Measurements from ENCODE around the gene RWDD2A. TPM values are rescaled to one million over a fixed set of nuclear protein-coding genes. Genes with fewer than 3 reads are reported as not detected.

The RWDD2A gene
- total RNA-seq, 1 donor from 2014 or later: 4.4 TPM

DNA sequence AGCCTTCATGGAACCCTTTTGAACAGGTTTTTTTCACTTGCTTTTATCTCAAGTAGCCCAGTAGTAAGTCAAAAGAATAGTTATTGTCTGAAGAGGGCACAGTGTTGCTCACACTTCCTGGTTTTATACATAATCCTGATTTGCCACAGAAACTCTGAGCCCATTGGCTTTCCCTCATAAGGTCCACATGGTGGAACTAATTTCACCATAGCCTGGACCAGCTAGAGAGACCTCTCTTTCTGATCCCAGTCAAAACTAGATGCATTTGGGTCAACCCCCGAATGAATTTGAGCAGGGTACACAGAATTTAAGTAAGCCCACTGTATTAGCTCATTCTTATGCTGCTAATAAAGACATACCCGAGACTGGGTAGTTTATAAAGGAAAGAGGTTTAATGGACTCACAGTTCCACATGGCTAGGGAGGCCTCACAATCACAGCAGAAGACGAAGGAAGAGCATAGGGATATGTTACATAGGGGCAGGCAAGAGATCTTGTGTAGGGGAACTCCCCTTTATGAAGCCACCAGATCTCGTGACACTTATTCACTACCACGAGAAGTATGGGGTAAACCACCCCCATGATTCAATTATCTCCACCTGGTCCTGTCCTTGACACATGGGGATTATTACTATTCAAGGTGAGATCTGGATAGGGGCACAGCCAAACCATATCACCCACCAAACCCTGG is 6.2 kb downstream of the RWDD2A start:
- DNase-seq: peak; percentile 64

DNA sequence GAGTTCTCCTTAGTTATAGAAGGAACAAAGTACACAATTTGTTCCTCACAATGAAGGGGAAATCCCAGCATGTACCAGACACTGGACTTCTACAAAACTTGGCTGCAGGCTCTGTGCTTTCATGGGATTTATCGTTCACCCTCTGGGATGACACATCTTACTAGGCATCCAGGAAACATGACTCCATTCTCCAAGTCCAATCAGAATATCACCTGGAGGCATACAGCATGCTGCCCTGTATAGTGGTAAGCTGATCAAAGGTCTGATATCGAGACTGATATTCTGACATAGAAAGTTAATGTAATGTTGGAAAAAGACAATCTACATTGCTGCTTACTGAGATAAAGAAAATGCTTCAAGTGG is 6.7 kb downstream of the RWDD2A start:
- DNase-seq: peak; percentile 81

DNA sequence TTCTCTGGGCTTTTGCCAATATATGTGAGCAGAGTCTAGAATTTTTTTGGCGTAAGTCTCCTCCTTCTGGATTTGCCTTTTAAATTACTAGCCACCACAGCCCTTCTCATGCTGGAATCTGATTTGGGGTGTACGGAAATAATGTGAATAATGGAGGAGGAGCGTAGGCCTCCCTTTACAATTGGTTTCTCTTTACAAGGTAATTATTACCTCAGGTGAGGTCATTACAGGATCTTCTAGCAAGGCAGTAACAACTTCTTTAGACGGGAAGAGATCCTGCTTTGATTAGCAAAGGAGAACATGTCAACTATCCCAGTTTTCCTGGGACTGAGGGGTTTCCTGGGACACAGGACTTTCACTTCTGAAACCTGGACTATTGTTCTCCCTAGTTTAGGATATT is 8.9 kb downstream of the RWDD2A start:
- no peak for DNase-seq

DNA sequence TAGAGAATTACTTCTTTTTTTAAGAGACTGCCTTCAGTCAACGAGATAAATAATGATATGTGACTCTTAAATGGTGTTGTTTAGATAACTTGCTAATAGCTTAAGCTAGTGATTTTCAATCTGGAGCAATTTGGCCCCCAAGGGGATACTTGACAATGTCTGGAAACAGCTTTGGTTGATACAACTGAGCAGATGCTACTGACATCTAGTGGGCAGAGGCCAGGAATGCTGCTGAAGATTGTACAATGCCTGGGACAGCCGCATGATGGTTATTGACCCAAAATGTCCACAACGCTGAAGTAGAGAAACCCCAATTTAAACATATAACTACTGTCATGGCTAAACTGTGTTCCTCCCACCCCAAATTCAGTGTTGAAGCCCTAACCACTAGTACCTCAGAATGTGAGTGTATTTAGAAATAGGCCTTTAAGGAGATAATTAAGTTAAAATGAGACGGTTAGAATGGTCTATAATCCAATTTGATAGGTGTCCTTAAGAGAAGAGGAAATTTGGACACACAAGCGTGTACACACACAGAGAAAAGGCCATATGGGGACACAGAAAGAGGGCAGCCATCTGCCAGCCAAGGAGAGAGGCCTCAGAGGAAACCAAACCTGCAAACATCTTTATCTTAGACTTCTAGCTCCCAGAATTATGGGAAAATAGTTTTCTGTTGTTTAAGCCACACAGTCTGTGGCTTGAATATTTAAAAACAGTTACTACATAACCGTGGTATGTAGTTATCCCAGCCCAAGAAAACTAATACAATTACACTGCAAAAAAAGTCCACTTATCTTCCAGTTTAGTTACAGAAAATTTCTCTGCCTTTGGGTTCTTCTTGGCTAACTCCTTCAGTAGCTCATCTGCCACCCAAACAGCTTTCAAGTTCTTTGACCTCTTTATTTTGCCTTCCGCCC is 22.2 kb downstream of the RWDD2A start:
- peak; percentile 91 for DNase-seq

DNA sequence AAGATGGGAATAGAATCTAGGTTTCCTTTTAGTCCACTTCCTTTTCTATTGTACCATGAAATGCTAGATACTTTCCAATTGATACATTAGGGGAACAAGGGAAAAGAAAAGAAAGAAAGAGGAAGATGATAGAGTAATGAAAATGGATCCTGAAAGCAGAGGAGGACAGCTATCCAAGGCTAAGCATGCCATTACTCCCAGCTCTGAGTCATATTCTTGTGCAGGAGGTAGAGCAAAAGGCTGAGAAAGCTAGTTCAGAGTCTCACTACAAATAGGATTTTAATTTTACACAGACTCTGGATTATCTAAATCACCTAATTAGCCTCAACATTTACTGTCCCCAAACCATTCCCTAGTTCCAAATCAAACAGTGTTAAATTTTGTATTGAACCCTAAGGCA is 23.6 kb downstream of the RWDD2A start:
- no peak for DNase-seq

DNA sequence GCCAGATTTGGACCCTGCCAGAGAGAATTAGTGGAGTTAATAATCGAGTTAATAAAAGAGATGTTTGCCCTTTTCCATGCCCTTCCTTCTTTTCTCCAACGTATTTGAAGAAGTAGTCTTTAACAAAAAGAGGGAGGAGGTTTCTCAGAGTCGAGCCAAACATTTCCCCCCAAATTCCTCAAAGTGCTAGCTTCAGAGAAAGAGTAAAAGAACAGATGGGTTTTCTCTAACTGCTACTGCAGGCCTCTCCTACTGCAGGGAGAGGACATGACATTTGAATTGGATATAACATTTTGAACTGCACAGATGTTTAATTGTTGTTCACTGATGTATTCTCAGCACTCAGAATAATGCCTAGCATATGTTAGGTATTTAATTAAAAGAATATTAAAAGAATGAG is 25.5 kb downstream of the RWDD2A start:
- no peak for DNase-seq

DNA sequence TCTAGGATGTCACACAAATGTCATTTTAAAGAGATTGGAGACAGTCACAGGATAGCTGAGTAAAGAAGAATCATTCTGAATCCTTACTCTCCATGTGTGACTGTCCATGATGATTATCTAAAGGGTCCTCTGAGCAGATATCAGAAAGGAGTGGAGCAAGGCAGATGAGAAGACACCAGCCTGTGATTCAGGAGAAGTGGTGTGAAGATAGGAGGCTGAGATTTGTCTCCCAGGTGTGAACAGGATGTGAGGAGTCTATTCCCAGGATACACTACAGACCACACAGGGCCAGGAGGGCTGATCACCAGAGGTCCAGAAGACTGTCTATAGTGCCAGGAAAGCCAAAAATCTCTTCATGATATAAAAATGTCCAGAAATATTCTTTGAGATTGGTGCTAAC is 27.0 kb downstream of the RWDD2A start:
- no peak for DNase-seq

DNA sequence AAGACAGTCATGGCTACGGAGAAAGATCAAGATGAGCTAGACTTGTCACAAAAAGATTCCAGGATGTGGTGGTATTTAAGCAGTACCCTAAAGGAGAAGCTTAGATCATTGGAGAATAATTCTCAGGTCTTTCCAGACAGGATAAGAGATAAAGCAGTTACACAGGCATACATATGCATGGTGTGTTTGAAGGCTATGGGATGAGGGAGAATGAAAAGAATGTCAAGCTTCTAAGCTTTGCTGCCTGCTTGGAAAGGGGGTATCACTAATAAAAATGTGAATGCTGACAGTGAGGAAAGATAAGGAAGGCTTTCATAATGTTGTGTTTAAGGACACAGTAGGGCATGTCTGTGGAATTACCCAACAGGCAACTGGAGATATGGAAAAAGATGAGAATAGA is 28.1 kb downstream of the RWDD2A start:
- no peak for DNase-seq

DNA sequence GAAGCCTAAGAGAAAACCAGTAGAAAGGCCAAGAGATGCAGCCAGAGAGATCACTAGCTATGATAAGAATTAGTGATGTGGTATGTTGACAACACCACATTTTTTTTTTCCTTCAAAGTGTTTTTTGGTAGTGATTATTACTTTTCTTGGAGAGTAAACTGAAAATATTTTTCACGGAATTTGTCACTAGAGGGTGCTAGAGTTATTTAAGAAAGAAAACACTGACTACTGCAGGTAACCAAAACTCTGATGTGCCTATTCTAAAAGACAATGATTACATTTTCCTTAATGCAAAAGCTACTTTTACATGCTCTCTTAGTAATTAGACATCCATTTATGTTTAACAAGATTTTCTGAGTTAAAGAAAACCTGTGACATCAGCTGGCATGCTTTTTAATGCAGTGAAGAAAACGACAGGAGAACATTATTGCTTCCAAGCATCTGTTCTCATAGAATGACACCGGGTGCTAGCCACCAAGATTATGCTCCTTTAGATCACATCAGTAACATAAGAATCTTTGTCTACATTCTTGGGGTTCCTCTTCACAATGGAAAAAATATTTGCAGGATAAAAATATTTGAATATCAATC is 28.8 kb downstream of the RWDD2A start:
- DNase-seq: peak; percentile 66

DNA sequence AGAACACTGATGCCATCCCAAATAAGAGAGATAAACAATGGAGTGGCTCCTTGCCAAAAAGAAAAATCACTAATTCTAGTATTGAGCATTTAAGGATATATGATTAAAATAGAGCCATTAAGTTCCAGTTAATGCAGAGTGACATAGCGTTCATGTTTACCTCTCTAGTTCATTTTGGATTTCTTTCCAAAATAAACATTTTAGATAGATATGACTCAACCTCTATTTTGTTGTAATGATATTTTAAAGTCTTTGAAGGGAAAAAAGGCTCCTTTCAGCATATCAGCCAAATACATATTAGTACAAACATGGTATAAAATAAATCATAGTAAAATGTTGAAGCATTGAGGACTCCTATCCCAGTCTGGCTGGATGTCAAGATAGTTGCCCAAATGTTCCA is 33.4 kb downstream of the RWDD2A start:
- DNase-seq: peak; percentile 5

DNA sequence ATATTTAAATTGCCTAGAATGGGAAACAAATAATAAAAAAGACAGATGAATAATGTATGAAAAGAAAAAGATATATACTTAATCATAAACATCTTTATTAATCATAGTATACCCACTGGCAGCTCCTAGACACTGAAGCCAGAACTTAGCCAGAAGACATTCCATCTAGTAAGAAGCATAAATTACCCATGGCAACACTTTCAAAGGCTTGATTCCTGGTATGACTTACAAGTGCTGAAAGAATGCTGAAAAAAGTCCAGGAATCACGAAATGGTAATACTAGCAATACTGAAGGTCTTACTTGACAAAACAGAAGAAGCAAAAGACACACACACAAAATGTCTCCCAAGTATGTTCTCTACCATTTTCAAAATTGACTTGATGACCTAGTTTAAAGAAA is 38.0 kb downstream of the RWDD2A start:
- no peak for DNase-seq

DNA sequence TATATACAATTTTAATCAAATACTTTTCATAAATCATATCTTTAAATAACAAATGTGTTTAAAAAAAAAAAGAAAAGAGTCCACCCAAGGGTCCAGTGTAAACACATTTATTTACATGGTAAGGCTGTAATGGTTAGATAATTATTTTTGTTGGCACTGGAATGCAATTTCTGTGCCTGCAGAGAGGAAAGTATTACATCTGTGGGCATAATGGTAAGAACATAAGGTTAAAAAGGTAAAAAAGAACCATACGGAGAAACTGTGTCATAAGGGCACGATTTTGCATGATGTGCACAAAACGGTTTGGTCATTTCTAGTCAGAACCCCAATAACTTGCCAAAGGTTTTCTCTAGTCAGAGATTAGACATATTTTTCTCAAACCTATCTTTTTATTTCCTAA is 54.3 kb downstream of the RWDD2A start:
- DNase-seq: no peak

Other genes with a start within 250 kb of the RWDD2A start
- gene UBE3D, start 127.5 kb upstream of the RWDD2A start, total RNA-seq: 5.5 and 5.8 TPM in 2 replicates
- 22.3 and 33.5 TPM in 2 replicates for gene DOP1A, start 125.7 kb upstream of the RWDD2A start, total RNA-seq
- 61.2 and 80.2 TPM in 2 replicates for gene PGM3, start 92 bp upstream of the RWDD2A start, total RNA-seq
- 7.8 and 25.3 TPM in 2 replicates for gene ME1, start 237.7 kb downstream of the RWDD2A start, total RNA-seq

All from dermis blood vessel endothelial cell (primary cell).